Cardiac fibroblast (primary cell): ENCODE measurements around the gene ARL13B.
"Not testable (repeated sequence)": the region's sequence is repeated elsewhere in the genome, so short reads cannot be mapped to it uniquely, and the experiment has no call there.

Experiments used
- DNase-seq, 2 donors: peaks; one replicate each; pipeline versions ENCODE4 v3.0.0 to v3.0.0-alpha.2; 2010; ENCODE audit warnings: low read depth in 2 of 2
- H3K4me3 ChIP-seq, 2 donors: replicated peaks in 1 of 2; 1 replicate in 1 of 2; 2 replicates in 1 of 2; pipeline ENCODE4 v1.5.1; 2011; ENCODE audit warnings: low read depth in 2 of 2, low read length in 2 of 2, mild to moderate bottlenecking in 2 of 2, moderate library complexity in 1 of 2
- CTCF ChIP-seq: IDR thresholded peaks from one replicate; pipeline ENCODE4 v1.5.1; 2011; ENCODE audit warnings: low read depth, mild to moderate bottlenecking, low read length, inconsistent platforms

ARL13B gene

GRCh38 chr3:94066506-94067500, 86.8 kb downstream of the ARL13B start:
- no peak for TF ChIP-seq CTCF

GRCh38 chr3:94069194-94069813, 89.3 kb downstream of the ARL13B start:
- no peak overlapping the region for H3K4me3 ChIP-seq
- DNase-seq: peak; percentile 49 to 56
- TF ChIP-seq CTCF: no peak

More at GRCh38 chr3:94066506-94067500, 86.8 kb downstream of the ARL13B start:
- H3K4me3 ChIP-seq: no peak overlapping the region
- peak in 1 of 2 donors; percentile 63 for DNase-seq

GRCh38 chr3:94070341-94070911, 90.5 kb downstream of the ARL13B start:
- TF ChIP-seq CTCF: no peak
- no peak overlapping the region for H3K4me3 ChIP-seq
- DNase-seq: no peak

DNA sequence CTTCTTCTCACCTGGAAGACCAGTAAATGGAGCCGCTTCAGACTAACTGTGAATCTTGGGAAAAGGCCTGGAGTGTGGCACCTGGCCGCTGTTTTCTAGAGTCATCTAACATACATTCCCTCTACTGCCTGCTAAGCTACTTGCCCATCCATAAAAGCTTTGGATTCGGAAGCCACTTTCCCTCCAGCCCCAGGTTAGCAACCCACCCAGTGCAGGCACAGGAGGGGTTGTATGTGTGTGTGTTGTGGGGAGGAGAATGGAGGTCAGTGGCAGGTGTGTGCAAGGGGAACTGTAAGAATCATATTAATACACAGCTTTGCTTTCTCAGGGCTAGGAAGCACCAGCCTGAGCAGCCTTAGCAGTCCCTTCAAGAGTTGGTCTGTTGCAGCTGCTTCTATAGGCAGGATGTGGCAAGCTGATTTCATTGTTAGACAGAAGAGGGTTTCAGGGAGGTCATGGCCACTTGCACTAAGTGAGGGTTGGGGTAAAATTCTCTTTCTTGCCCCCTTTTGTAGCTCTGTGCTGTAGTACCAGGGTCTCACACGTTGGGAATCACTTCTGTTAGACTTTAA, 91.8 kb downstream of the ARL13B start:
- TF ChIP-seq CTCF: no peak
- DNase-seq: no peak
- no peak overlapping the region for H3K4me3 ChIP-seq

DNA sequence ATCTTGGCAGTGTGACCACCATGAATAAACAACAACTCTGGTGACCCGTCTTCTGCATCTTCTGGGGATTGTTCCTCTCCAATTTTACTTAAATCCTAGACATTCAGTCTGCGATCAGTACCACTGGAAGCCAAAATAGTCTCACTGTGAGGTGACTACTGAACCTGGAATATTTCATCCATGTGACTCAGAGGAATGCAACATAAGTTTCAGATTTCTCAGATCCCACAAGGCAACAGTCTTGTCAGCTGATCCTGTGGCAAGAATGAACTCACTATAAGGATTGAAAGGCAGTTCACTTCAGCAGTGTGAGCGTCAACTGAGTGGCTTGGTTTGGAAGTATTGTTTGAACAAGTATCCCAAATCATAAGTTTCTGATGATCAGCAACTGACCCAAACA, 96.1 kb downstream of the ARL13B start:
- H3K4me3 ChIP-seq: no peak overlapping the region
- no peak for TF ChIP-seq CTCF
- peak in 1 of 2 donors; percentile 66 for DNase-seq

DNA sequence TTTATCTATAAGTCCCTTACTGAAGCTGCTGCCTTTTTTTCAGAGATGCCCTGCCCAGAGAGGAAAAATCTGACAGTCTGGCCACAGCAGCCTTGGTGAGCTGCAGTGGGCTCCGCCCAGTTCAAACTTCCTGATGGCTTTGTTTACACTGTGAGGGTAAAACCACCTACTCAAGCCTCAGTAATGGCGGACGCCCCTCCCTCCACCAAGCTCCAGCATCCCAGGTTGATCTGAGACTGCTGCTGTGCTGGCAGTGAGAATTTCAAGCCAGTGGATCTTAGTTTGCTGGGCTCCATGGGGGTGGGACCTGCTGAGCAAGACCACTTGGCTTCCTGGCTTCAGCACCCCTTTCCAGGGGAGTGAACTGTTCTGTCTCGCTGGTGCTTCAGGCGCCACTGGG, 100.6 kb downstream of the ARL13B start:
- H3K4me3 ChIP-seq, DNase-seq: not testable (repeated sequence)

- TF ChIP-seq CTCF: no peak
- no peak overlapping the region for H3K4me3 ChIP-seq
- no peak for DNase-seq
Observed at GRCh38 chr3:94081884-94082283, 101.9 kb downstream of the ARL13B start.
